A673 (cell line): Measurements from ENCODE around the gene CDC42EP2. TPM values are rescaled to one million over a fixed set of nuclear protein-coding genes. Genes with fewer than 3 reads are reported as not detected.

ENCODE experiments used
- BruUV-seq: library from RNA; stranded (reverse); fragments of 400-500 nt; replicated peaks from 2 replicates; lab custom pipeline; 2021; lab: Mats Ljungman, UMichigan
- CTCF ChIA-PET: fragments of 300-600 bp; sonication (Branson Sonifier 250); formaldehyde crosslinking; loops from one replicate; lab custom pipeline; 2022; ENCODE audit warnings: antibody characterized with exemption; lab: Charles Lee
- POLR2A ChIA-PET: fragments of 300-600 bp; sonication (Branson Sonifier 250); formaldehyde crosslinking; loops from one replicate; lab custom pipeline; 2022; ENCODE audit warnings: antibody characterized with exemption; ENCODE audit not compliant: low non-redundant PET; lab: Charles Lee
- DNase-seq: peaks from one replicate; pipeline ENCODE4 v3.0.0-alpha.2; 2015; ENCODE audit warnings: low spot score
- H3K27ac ChIP-seq: fragments of 200-600 bp; sonication (generic); 2 replicates; pipeline ENCODE4 v1.5.1; 2016; ENCODE audit warnings: mixed run types, low read depth, mild to moderate bottlenecking, mixed read lengths, antibody characterized with exemption, low read length; ENCODE audit not compliant: poor library complexity, severe bottlenecking
- H3K27me3 ChIP-seq: fragments of 200-600 bp; sonication (generic); replicated peaks from 2 replicates; pipeline ENCODE4 v1.6.1; 2017; ENCODE audit warnings: mixed run types, low read depth, mild to moderate bottlenecking, mixed read lengths, antibody characterized with exemption, low read length; ENCODE audit not compliant: insufficient read depth, poor library complexity
- H3K36me3 ChIP-seq: fragments of 200-600 bp; sonication (generic); 2 replicates; pipeline ENCODE4 v1.6.1; 2016; ENCODE audit warnings: mixed run types, mild to moderate bottlenecking, mixed read lengths, antibody characterized with exemption, low read length; ENCODE audit not compliant: insufficient read depth, poor library complexity, severe bottlenecking
- H3K4me1 ChIP-seq: fragments of 200-600 bp; sonication (generic); 2 replicates; pipeline ENCODE4 v1.6.1; 2017; ENCODE audit warnings: mixed run types, mild to moderate bottlenecking, mixed read lengths, antibody characterized with exemption, low read length; ENCODE audit not compliant: insufficient read depth, poor library complexity, severe bottlenecking
- H3K4me3 ChIP-seq: fragments of 200-600 bp; sonication (generic); 2 replicates; pipeline ENCODE4 v1.5.1; 2016; ENCODE audit warnings: low read depth, mixed run types, mild to moderate bottlenecking, mixed read lengths, low read length; ENCODE audit not compliant: poor library complexity, severe bottlenecking
- H3K9me3 ChIP-seq: fragments of 200-600 bp; sonication (generic); 2 replicates; pipeline ENCODE4 v1.6.1; 2016; ENCODE audit warnings: mixed run types, low read depth, mild to moderate bottlenecking, mixed read lengths, antibody characterized with exemption, low read length; ENCODE audit not compliant: poor library complexity, severe bottlenecking
- EZH2 ChIP-seq: fragments of 200-600 bp; sonication (generic); IDR thresholded peaks from 2 replicates; pipeline ENCODE4 v1.6.1; 2017; ENCODE audit warnings: borderline replicate concordance, low read depth, mild to moderate bottlenecking, mixed read lengths, antibody characterized with exemption, low read length; ENCODE audit not compliant: poor library complexity, severe bottlenecking
- intact Hi-C: fragments of 100-400 bp; cut with micrococcal nuclease; formaldehyde crosslinking; loops from one replicate; pipeline ENCODE4 v1.10.0; 2022; ENCODE audit not compliant: unreplicated experiment
- total RNA-seq: library from RNA; stranded (reverse); gene quantifications from 2 replicates; pipeline ENCODE4 v1.2.3, GENCODE V29; 2021
- TF ChIP-seq, protein P1 (sequence below): fragments of 300-800, 200-600 bp; sonication (generic); conservative IDR thresholded peaks from 2 replicates; pipeline ENCODE4 v1.5.1; 2017; ENCODE audit warnings: low read depth, mild to moderate bottlenecking, antibody characterized with exemption, low read length, moderate library complexity, mixed read lengths

The CDC42EP2 gene
- total RNA-seq, 1 experiment from 2014 or later, result 4.8 TPM

DNA sequence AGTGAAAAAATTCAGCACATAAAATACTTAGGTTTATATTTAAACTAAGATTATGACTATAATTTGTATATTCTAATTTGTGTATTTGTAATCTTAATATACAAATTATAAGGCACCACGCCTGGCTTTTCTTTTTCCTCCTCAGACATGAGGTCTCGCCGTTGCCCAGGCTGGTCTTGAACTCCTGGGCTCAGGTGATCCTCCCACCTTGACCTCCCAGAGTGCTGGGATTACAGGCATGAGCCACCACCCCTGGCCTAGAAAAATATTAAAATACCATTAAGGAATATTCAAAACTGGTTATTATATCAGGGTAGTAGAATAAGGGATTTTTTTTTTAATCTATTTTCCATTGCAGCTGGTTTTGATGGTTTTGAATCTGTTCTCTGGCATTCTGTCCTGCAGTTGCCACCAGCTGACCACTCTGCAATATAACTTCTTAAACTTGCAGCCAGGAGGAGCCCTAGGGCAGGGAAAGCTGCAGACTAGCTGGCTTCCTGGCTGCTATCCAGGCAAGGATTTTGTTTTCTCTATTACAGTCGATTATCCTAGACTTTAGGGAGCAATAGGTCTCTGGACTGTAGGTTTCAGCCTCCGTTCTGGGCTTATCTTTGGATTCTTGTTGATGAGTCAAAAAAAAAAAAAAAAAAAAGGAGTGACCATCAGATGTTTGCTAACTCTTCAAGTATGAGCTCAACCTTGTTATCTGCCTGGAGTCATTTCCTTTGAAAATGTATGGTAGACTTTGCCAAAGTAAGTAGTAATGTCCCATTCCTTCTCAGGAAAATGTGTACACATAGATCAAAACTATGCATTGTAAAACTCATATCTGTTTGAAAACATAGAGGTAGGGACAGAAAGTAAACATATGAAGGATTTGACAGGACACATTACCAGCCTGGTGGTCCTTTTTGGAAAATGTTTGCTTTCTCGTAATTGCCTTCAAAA lies 39.7 kb upstream of the CDC42EP2 start:
- CTCF ChIA-PET, result interaction anchor here (0.6 to 1.9 kb wide), 12 partner anchors 13 to 1027 kb away, joined by 3 to 30 read pairs (median 10); partner anchors contain the start of genes CAPN1, CDC42EP2 and POLA2
- BruUV-seq, result no TSS peak
- Histone ChIP-seq H3K4me3 (no peak overlapping the region), H3K27me3 (no peaks in the 10 kb centered on the region), H3K9me3 (no peaks in the 10 kb centered on the region), H3K27ac (no peak overlapping the region), H3K4me1 (peaks cover 25% of the 10 kb centered on the region), H3K36me3 (peaks cover 70% of the 10 kb centered on the region)
- intact Hi-C loops, result loop anchor here (1.0 to 2.0 kb wide), 2 partner anchors 40 to 236 kb away; no protein-coding TSS in a partner anchor
- DNase-seq, result peak; percentile 82
- no peak for TF ChIP-seq EZH2
- TF ChIP-seq, protein P1, sequence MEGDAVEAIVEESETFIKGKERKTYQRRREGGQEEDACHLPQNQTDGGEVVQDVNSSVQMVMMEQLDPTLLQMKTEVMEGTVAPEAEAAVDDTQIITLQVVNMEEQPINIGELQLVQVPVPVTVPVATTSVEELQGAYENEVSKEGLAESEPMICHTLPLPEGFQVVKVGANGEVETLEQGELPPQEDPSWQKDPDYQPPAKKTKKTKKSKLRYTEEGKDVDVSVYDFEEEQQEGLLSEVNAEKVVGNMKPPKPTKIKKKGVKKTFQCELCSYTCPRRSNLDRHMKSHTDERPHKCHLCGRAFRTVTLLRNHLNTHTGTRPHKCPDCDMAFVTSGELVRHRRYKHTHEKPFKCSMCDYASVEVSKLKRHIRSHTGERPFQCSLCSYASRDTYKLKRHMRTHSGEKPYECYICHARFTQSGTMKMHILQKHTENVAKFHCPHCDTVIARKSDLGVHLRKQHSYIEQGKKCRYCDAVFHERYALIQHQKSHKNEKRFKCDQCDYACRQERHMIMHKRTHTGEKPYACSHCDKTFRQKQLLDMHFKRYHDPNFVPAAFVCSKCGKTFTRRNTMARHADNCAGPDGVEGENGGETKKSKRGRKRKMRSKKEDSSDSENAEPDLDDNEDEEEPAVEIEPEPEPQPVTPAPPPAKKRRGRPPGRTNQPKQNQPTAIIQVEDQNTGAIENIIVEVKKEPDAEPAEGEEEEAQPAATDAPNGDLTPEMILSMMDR, result peak; percentile 86
- POLR2A ChIA-PET, result interaction anchor here (0.6 kb wide), 2 partner anchors 9 to 224 kb away, joined by 7 to 17 read pairs; partner anchors contain the start of gene MALAT1

DNA sequence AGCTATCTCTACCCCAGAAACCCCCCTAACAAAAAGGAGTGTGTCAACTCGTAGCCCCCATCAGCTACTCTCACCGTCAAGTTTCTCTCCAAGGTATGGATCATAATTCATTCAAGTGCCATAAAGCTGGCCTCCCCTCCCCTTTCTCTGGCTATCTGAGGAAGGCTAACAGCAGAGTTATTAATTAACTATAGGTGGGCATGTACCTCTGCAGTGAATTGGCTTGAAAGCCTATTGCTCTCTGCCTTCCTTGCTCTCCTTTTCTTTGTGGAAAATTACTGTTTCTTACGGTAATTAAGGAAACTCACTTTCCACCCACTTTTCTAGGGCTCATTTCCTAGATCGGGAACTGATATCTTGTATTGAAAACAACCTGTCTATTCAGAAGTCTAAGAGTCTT lies 38.8 kb upstream of the CDC42EP2 start:
- no peaks in the 10 kb centered on the region for H3K9me3 ChIP-seq
- ChIA-PET POLR2A (interaction anchor here (0.6 kb wide), 2 partner anchors 10 to 223 kb away, joined by 7 to 17 read pairs; partner anchors contain the start of gene MALAT1), CTCF (interaction anchor here (0.6 to 1.9 kb wide), 10 partner anchors 14 to 1027 kb away, joined by 3 to 30 read pairs (median 10); partner anchors contain the start of genes CAPN1, CDC42EP2 and POLA2)
- no peak for DNase-seq
- intact Hi-C loops, result loop anchor here (1.0 to 2.0 kb wide), 2 partner anchors 39 to 235 kb away; no protein-coding TSS in a partner anchor
- H3K36me3 ChIP-seq, result peaks cover 70% of the 10 kb centered on the region
- H3K4me3 ChIP-seq, result no peak overlapping the region
- no peak for TF ChIP-seq EZH2
- peaks cover 25% of the 10 kb centered on the region for H3K4me1 ChIP-seq
- no TSS peak for BruUV-seq
- H3K27ac ChIP-seq, result no peak overlapping the region
- H3K27me3 ChIP-seq, result no peaks in the 10 kb centered on the region

DNA sequence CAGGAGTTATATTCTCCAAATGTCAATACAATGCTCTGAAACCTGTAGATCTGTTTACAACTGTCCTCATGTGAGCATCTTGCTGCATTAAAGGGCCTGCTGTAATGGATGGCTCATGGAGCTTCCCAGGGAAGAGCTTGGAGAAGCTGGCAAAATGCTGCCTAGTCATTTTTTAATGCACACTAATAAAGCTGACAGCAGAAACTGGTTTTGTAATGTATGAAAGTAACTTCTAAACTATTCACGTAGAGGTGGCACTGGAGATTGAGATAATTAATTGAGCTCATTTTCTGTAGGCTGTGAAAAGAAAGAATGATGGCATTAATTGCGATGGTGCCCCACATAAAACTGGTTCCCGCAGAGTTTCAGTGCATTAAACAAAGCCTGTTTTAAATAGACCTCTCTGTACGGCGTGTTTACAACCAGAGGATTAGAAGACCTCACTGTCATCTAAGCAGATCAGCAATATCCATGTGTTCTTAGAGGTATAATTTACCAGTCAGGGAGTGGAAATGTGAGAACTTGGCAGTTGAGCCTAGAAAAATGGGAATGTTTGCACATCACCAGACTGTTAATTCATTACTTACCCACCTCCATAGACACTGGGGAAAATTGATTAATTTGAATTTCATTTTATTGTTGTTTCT lies 36.9 kb upstream of the CDC42EP2 start:
- Histone ChIP-seq H3K4me3 (no peak overlapping the region), H3K27me3 (no peaks in the 10 kb centered on the region), H3K9me3 (no peaks in the 10 kb centered on the region), H3K4me1 (peaks cover 25% of the 10 kb centered on the region), H3K36me3 (peaks cover 74% of the 10 kb centered on the region), H3K27ac (peak overlapping the region; percentile 1)
- DNase-seq, result peak; percentile 41
- CTCF ChIA-PET, result interaction anchor here (0.5 to 1.5 kb wide), 3 partner anchors 37 to 530 kb away, joined by 3 to 15 read pairs (median 4); no protein-coding TSS in a partner anchor
- POLR2A ChIA-PET, result no interaction called here
- intact Hi-C loops, result no loop called here
- TSS peak; percentile 10 for BruUV-seq
- no peak for TF ChIP-seq EZH2
- TF ChIP-seq, protein P1, result no peak
